ENCODE data around the gene PSMC3IP.
A peak's percentile ranks its signal among the peaks of the same experiment; 100 is the strongest.
"Not testable (repeated sequence)": the region's sequence is repeated elsewhere in the genome, so short reads cannot be mapped to it uniquely, and the experiment has no call there.

The PSMC3IP gene

DNA sequence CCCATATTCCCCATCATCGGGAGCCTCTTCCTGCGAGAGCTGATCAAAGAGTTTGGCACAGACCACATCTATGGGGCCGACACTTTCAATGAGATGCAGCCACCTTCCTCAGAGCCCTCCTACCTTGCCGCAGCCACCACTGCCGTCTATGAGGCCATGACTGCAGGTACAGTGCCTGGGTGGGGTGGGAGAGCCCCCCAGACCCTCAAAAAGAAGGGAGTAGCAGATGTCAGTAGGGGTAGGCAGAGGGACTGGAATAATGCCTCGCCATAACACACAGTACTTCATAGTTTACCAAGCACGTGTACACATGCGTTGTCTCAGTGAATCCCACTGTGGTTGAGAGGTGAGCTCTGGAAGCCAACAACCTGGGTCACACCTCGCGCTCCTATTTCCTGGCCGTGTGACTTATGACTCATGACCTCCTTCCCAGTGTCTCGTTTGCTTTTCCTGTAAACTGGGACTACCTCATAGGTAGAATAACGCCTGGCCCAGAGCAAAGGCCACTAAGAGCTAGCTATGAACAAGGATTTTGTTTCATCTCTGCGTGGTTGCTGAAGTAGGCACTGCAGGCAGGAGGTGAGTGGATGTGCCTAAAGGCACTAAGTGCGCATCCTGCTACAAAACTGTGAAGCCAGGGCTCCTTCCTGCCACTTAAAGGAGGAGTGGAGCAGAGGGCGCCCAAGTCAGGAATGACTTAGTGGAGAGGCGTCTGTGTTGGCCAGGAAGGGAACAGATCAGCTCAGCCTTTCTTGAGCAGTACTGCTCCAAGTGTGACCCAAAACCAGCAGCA is 36.3 kb downstream of the PSMC3IP start:
- DNase-seq (ENCODE audit: low read depth in 1 of 2, low spot score in 1 of 2): no peak

DNA sequence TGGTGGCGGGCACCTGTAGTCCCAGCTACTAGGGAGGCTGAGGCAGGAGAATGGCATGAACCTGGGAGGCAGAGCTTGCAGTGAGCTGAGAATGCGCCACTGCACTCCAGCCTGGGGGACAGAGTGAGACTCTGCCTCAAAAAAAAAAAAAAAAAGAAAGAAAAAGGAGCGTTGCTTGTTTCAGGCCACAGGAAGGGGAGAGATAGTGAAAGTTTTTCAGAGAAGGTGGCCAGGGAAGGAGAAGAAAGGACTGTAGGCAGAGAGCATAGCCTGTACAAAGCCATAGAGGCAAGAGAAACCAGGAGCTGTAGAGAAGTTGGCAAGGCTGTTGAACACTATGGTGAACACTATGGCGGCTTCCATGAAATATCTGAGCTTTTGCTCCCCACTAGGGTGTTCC is 37.0 kb downstream of the PSMC3IP start:
- not testable (repeated sequence) for DNase-seq (ENCODE audit: low read depth in 1 of 2, low spot score in 1 of 2)

DNA sequence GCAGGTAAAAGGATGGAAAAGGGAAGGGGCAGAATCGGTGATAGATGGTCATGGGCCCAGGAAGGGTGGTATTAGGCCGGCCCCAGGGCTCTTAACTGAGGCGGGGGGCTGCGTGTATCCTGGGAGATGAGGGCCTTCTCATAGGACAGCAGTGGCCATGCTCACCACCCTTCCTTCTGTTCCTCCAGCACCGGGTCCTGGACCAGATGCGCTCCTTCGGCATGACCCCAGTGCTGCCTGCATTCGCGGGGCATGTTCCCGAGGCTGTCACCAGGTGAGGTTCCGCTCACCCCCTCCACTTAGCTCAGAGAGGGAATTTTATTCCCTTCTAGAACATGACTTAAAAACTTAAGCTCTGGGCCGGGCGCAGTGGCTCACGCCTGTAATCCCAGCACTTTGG is 39.0 kb downstream of the PSMC3IP start:
- DNase-seq (ENCODE audit: low read depth in 1 of 2, low spot score in 1 of 2): no peak

DNA sequence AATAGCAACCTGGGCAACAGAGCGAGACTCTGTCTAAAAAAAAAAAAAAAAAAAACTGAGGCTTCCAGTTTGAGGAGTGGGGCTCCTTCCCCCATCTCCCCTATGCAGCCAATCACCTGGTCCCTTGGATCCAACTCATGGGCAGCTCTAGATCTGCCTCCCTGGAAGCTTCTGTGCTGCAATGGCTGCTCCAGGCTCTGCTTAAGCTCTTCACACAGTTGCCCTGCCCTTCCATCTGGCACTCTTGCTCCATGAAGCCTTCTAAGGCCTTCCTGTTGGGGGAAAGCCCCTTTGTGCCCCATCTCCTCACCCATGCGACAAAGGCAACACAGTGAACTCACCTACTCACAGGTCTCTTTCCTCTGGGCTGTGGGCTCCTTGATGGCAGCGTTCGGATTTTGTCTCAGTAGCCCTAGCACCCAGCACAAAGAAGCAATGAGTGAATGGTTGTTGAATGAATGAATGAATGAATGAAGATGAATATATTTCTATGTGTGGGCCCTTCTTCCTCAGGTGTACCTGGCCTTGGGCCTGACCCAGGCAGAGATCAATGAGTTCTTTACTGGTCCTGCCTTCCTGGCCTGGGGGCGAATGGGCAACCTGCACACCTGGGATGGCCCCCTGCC is 39.6 kb downstream of the PSMC3IP start:
- DNase-seq (ENCODE audit: low read depth in 1 of 2, low spot score in 1 of 2): no peak

DNA sequence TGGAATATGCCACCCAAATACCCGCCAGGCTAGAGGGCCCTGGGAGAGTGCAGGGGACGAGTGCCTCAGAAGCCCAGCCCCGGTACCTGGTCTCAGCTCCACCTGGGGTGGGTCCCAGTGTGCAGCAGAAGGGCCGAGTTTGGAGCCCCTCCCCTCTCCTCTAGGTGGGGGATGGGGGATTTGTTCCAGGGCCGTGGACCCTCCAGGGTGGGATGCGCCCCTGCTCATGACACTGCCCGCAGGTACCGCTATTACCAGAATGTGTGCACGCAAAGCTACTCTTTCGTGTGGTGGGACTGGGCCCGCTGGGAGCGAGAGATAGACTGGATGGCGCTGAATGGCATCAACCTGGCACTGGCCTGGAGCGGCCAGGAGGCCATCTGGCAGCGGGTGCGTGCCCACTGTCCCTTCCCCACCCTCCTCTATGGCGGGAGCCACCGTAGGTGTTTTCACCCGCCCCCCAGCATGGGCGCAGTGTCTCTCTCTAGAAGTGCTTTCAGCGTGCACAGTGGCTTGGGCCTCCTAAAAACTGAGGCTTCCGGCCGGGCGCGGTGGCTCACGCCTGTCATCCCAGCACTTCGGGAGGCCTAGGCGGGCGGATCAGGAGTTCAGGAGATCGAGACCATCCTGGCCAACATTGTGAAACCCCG is 40.2 kb downstream of the PSMC3IP start:
- no peak for DNase-seq (ENCODE audit: low read depth in 1 of 2, low spot score in 1 of 2)

DNA sequence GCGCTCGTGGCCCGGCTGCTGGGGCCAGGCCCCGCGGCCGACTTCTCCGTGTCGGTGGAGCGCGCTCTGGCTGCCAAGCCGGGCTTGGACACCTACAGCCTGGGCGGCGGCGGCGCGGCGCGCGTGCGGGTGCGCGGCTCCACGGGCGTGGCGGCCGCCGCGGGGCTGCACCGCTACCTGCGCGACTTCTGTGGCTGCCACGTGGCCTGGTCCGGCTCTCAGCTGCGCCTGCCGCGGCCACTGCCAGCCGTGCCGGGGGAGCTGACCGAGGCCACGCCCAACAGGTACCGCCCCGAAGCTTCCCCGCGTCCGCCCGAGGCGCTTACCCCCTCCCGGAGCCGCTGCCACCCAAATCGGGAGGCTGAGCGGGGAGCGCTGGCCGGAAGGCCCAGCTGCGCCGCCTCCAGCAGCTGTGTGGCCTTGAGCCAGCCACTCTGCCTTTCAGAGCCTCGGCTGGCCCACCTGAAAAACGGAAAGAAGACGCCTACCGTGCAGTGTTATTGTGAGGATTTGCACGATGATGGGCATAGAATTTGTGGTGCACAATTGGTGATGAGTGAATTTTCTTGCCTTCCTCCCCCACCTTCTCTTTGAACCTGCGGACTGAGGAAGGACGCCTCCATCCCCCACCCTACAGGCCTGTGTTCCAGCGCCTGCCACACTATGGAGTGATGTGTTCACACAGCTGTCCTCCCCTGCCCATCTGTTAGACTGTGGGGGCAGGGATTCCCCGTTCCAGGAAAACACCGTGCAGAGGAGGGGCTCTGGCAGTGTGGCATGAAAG is 41.0 kb downstream of the PSMC3IP start:
- peak; percentile 31 to 54 for DNase-seq (ENCODE audit: low read depth in 1 of 2, low spot score in 1 of 2)

DNA sequence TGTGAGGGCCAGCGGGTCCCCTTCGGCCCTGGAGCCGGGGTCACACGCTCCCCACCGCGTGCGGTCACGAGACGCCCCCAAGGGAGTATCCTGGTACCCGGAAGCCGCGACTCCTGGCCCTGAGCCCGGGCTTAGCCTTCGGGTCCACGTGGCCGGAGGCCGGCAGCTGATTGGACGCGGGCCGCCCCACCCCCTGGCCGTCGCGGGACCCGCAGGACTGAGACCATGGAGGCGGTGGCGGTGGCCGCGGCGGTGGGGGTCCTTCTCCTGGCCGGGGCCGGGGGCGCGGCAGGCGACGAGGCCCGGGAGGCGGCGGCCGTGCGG is 41.5 kb downstream of the PSMC3IP start, which contains the start of gene NAGLU:
Gene NAGLU, plus strand, starts transcription at position 194 of the 324 bp plus-strand sequence. Its CDS starts 32 bp downstream, at position 226.
- DNase-seq (ENCODE audit: low read depth in 1 of 2, low spot score in 1 of 2): peak; percentile 69 to 75

DNA sequence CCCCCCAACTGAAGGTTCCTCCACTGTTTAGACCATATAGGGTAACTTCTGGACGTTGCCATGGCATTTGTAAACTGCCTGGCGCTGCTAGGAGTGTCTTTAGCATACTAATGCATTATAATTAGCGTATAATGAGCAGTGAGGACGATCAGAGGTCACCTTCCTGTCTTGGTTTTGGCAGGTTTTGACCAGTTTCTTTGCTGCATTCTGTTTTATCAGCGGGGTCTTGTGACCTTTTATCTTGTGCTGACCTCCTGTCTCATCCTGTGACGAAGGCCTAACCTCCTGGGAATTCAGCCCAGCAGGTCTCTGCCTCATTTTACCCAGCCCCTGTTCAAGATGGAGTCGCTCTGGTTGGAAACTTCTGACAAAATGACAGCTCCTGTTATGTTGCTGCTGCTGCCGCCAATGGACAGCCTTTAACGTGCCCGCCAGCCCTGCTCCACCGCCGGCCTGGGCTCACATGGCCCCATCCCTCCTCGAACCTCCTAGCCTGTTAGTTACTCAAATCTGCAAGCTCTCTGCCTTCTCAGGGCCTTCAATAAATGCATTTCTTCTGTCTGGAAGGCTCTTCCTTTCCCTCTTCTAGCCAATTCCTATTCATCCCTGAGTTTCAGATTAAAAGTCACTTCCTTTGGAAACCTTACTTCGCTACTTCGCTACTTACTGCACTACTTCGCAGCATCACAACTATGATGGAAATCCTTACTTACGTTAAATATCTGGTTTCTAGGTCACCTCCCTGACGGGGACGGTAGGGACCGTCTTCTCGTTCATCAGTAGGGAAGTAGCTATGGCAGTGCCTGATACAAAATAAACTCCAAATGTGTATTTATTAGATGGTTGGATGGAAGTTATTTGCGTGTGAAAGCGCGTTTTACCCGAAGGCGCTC is 42.1 kb downstream of the PSMC3IP start:
- DNase-seq (ENCODE audit: low read depth in 1 of 2, low spot score in 1 of 2): no peak

DNA sequence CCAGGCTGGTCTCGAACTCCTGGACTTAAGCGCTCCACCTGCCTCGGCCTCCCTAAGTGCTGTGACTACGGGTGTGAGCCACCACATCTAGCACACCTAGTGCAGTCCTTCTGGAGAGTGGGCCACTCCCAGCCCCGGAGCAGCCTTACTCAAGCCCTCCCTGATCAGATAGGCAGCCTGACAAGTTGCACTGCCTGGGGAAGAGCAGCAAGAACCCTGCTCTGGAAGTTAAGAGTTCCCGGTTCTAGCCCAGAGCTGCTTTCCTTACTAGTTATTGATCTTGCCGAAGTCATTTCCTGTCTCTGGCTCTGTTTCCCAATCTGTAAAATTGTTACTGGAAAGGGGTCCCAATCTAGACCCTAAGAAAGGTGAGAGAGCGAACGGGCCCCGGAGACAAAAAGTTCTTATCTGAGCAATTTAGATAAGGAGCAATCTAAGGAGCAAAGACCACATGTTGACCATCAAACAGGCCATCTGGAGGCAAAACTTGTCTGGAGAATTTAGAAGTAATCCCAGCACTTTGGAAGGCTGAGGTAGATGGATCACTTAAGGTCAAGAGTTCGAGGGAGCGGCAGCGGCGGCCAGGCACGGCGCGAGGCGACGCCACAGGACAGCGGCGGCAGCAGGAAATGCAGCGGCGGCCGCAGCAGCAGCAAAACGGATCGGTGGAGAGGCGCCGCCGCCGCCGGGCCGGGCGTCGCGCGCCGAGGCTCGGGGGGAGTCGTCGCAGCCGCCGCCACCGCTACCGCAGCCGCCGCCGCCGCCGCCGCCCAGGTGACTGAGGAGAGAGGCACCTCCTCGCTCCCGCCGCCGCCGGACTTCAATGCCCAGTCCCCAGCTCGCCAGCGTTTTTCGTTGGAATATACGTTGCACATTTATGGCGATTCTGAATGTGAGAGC is 45.8 kb downstream of the PSMC3IP start:
- peak in 1 of 2 donors; percentile 37 for DNase-seq (ENCODE audit: low read depth in 1 of 2, low spot score in 1 of 2)

DNA sequence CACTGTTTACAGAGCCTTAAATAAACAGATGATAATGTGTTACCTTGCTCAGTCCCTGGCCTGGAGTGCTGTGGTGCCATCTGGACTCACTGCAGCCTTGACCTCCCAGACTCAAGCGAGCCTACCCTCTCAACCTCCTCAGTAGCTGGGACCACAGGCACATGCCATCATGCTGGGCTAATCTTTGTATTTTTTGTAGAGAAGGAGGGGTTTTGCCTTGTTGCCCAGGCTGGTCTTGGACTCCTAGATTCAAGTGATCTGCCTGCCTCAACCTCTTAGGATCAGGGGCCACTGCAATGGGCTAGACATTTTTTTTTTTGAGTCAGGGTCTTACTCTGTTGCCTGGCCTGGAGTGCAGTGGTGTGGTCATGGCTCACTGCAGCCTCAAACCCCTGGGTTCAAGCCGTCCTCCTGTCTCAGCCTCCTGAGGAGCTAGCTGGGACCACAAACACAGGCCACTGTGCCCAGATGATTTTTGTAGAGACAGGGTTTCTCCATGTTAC is 46.5 kb downstream of the PSMC3IP start:
- DNase-seq (ENCODE audit: low read depth in 1 of 2, low spot score in 1 of 2): no peak

DNA sequence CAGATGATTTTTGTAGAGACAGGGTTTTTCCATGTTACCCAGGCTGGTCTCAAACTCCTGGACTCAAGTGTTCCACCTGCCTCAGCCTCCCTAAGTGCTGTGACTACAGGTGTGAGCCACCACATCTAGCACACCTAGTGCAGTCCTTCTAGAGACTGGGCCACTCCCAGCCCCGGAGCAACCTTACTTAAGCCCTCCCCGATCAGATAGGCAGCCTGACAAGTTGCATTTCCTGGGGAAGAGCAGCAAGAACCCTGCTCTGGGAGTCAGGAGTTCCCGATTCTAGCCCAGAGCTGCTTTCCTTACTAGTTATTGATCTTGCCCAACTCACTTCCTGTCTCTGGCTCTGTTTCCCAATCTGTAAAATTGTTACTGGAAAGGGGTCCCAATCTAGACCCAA is 48.5 kb downstream of the PSMC3IP start:
- DNase-seq (ENCODE audit: low read depth in 1 of 2, low spot score in 1 of 2): no peak

DNA sequence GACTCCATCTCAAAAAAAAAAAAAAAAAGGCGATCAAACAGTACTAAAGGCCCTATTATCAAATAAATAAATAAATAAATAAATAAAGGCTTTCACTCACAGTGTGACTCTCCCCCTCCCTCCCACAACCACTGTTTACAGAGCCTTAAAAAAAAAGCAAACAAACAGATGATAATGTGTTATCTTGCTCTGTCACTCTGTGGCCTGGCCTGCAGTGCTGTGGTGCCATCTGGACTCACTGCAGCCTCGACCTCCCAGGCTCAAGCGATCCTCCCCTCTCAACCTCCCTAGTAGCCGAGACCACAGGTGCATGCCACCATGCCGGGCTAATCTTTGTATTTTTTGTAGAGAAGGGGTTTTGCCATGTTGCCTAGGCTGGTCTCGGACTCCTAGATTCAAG is 49.6 kb downstream of the PSMC3IP start:
- no peak for DNase-seq (ENCODE audit: low read depth in 1 of 2, low spot score in 1 of 2)

DNA sequence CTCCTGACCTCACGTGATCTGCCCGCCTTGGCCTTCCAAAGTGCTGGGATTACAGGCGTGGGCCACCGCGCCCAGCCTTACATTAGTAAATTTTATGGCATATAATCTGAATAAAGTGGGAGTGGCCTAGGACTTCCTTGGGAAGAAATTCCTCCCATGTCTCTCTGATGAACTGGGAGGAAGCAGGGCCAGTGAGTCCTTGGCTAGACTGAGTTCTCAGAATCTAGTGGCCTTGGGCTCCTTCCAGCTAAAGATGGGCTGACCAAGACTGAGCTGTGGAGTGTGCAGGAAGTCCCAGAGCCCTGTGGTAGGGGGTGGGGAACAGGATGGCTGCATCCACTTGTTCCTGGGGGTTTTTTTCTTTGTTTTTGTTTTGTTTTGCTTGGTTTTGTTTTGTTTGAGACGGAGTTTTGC is 51.5 kb downstream of the PSMC3IP start:
- no peak for DNase-seq (ENCODE audit: low read depth in 1 of 2, low spot score in 1 of 2)

DNA sequence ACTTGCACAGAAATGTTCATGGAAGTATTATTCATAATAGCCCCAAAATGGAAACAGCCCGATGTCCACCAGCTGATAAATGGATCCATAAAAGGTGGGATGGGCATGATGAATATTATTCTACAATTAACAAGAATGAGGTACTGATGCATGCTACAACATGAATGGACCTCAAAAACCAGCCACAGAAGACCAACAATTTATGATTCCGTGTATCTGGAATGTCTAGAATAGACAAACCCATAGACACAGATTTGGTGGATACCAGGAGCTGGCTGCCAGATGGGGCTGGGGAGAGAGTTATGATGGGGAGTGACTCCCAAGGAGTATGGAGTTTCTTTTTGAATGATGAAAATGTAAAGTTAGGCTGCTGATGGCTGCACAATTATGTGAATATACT is 52.3 kb downstream of the PSMC3IP start:
- DNase-seq (ENCODE audit: low read depth in 1 of 2, low spot score in 1 of 2): no peak

DNA sequence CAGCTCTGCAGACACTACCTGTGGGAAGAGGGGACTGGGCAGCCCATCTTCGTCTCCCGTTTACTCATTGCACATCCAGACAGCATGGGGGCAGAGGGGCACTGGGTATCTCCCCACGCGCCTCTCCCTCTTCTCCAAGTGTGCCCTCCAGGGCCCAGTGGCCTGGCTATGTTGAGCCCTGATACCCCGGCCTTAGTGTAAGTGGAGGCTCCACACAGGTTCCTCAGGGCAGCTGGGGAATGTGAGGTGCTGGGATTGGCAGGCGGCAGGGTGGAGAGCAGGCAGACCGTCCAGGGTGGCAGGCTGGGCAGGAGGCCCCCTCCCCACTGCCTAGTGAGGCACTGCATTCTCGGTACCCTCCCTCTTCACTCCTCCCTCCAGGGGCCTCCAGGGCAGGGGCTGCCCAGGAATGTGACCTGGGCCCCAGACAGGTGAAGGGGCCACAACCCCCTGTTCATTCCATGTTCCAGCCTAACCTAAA is 54.7 kb downstream of the PSMC3IP start:
- DNase-seq (ENCODE audit: low read depth in 1 of 2, low spot score in 1 of 2): no peak

Measured in stimulated activated CD4-positive, alpha-beta T cell treated with anti-CD3 and anti-CD28 coated beads, Interleukin-15, amount 100 ng/mL, for 1 hour (primary cell).